ENCODE data around the gene CDK12.
"Not testable (repeated sequence)": the region's sequence is repeated elsewhere in the genome, so short reads cannot be mapped to it uniquely, and the experiment has no call there.

Gene CDK12

DNA sequence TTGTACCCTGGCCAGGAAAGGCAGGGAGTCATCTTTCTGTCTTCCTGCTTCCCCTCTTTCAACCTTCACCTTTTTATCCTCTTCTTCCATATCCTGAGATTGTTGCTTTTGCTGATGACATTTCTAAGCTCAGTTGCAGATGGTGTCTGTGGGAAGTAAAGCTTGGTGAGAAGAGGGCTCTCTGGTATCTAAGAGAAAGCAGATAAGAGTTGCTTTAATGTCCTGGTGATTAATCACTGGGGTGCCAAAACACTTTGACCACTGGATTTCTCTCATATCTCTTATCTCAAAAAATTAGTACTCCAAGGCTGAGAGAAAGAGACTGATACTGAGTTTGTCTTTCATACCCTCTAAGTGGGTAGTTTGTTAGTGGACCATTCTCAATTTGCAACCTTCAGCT is 75.2 kb downstream of the CDK12 start:
- H3K36me3 ChIP-seq (ENCODE audit: control insufficient read depth, low read length), result peaks cover 16% of the 10 kb centered on the region
- H3K27me3 ChIP-seq (ENCODE audit: control insufficient read depth, low read length), result no peaks in the 10 kb centered on the region
- no peaks in the 10 kb centered on the region for H4K20me1 ChIP-seq (ENCODE audit: control insufficient read depth, insufficient read depth, low read depth, low read length)
- no peaks in the 10 kb centered on the region for H3K9me3 ChIP-seq (ENCODE audit: control insufficient read depth, insufficient read depth, low read length)
- no peaks in the 10 kb centered on the region for H3K79me2 ChIP-seq (ENCODE audit: control insufficient read depth, low read length)
- H3F3A ChIP-seq (ENCODE audit: control insufficient read depth, insufficient read depth), result peaks cover 9% of the 10 kb centered on the region; the same call in 1 of the 2 replicates
- H3K4me3 ChIP-seq (ENCODE audit: low read length), result no peak overlapping the region
- no peak overlapping the region for H3K27ac ChIP-seq (ENCODE audit: low read depth, low read length)
- TF ChIP-seq EZH2phosphoT487 (IDR thresholded peaks at IDR 0.05; ENCODE audit: borderline replicate concordance, low read length), result no peak
- no peak for TF ChIP-seq CTCF (IDR thresholded peaks at IDR 0.05; ENCODE audit: low read depth, low read length, poor library complexity, severe bottlenecking)
- peaks cover 14% of the 10 kb centered on the region for H3K4me1 ChIP-seq (ENCODE audit: control insufficient read depth, low read length)
- no peaks in the 10 kb centered on the region for H3K9me2 ChIP-seq (replicated peaks; ENCODE audit: control insufficient read depth, low read length)
- H3K4me2 ChIP-seq (ENCODE audit: low read length), result no peak overlapping the region

DNA sequence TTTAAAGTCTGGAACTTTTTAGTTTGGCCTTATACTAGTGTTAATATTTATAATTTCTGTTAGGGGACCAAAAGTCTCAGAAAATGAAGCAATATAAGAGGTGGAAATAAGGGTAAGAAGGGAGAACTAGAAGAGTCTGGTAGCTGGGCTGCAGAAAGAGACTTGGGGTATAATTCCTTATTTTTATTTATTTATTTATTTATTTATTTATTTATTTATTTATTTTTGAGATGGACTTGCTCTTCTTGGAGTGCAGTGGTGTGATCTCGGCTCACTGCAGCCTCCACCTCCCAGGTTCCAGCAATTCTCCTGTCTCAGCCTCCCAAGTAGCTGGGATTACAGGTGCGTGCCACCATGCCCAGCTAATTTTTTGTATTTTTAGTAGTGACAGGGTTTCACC is 76.1 kb downstream of the CDK12 start:
- not testable (repeated sequence) for H3K9me3 ChIP-seq (ENCODE audit: control insufficient read depth, insufficient read depth, low read length); H3K36me3 ChIP-seq (ENCODE audit: control insufficient read depth, low read length); H4K20me1 ChIP-seq (ENCODE audit: control insufficient read depth, insufficient read depth, low read depth, low read length); H3K79me2 ChIP-seq (ENCODE audit: control insufficient read depth, low read length); H3K27ac ChIP-seq (ENCODE audit: low read depth, low read length); H3K27me3 ChIP-seq (ENCODE audit: control insufficient read depth, low read length); H3K4me3 ChIP-seq (ENCODE audit: low read length); H3K4me1 ChIP-seq (ENCODE audit: control insufficient read depth, low read length); H3K9me2 ChIP-seq (replicated peaks; ENCODE audit: control insufficient read depth, low read length); H3K4me2 ChIP-seq (ENCODE audit: low read length); H3F3A ChIP-seq (ENCODE audit: control insufficient read depth, insufficient read depth)

GRCh38 chr17:39538866-39539265 is 77.6 kb downstream of the CDK12 start:
- TF ChIP-seq EZH2phosphoT487 (IDR thresholded peaks at IDR 0.05; ENCODE audit: borderline replicate concordance, low read length) (no peak), CTCF (IDR thresholded peaks at IDR 0.05; ENCODE audit: low read depth, low read length, poor library complexity, severe bottlenecking) (no peak)
- H3K4me3 ChIP-seq (ENCODE audit: low read length), result no peak overlapping the region

DNA sequence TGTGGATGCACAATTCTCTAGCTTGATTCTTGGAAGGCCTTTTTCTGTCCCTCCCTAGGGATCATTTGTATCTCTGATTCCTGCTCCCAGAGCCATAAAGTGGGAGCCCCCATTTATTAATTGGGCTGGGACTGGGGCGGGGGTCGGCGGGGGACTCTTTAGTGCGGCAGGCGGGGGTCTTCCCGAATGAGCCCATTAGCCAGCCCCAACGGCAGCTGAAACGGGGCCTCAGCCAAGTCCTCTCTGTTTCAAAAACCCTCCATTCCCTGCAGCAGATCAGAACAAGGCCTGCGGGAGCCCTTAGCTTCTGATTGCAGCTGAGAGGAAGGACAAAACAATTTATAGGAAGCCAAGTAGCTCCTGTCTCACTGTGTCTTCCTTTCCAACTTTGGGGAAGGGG is 79.3 kb downstream of the CDK12 start:
- H3K27me3 ChIP-seq (ENCODE audit: control insufficient read depth, low read length), result no peaks in the 10 kb centered on the region
- no peaks in the 10 kb centered on the region for H3K9me2 ChIP-seq (replicated peaks; ENCODE audit: control insufficient read depth, low read length)
- H3K9me3 ChIP-seq (ENCODE audit: control insufficient read depth, insufficient read depth, low read length), result no peaks in the 10 kb centered on the region
- no peak for TF ChIP-seq CTCF (IDR thresholded peaks at IDR 0.05; ENCODE audit: low read depth, low read length, poor library complexity, severe bottlenecking)
- TF ChIP-seq EZH2phosphoT487 (IDR thresholded peaks at IDR 0.05; ENCODE audit: borderline replicate concordance, low read length), result no peak
- H3K79me2 ChIP-seq (ENCODE audit: control insufficient read depth, low read length), result no peaks in the 10 kb centered on the region
- H3K4me3 ChIP-seq (ENCODE audit: low read length), result no peak overlapping the region
- no peaks in the 10 kb centered on the region for H3K4me1 ChIP-seq (ENCODE audit: control insufficient read depth, low read length)
- H3K4me2 ChIP-seq (ENCODE audit: low read length), result no peak overlapping the region
- H3K36me3 ChIP-seq (ENCODE audit: control insufficient read depth, low read length), result no peaks in the 10 kb centered on the region; the same call in 1 of the 2 replicates
- no peaks in the 10 kb centered on the region for H4K20me1 ChIP-seq (ENCODE audit: control insufficient read depth, insufficient read depth, low read depth, low read length)
- H3K27ac ChIP-seq (ENCODE audit: low read depth, low read length), result no peak overlapping the region
- H3F3A ChIP-seq (ENCODE audit: control insufficient read depth, insufficient read depth), result 0 out of 2 replicates have a peak, but pooled peaks cover 5% of the 10 kb centered on the region

More at GRCh38 chr17:39538866-39539265, 77.6 kb downstream of the CDK12 start:
- Histone ChIP-seq H3F3A (ENCODE audit: control insufficient read depth, insufficient read depth) (peaks cover 11% of the 10 kb centered on the region; the same call in 1 of the 2 replicates), H3K4me1 (ENCODE audit: control insufficient read depth, low read length) (no peaks in the 10 kb centered on the region), H3K27ac (ENCODE audit: low read depth, low read length) (no peak overlapping the region), H3K27me3 (ENCODE audit: control insufficient read depth, low read length) (no peaks in the 10 kb centered on the region), H3K9me2 (replicated peaks; ENCODE audit: control insufficient read depth, low read length) (no peaks in the 10 kb centered on the region), H3K79me2 (ENCODE audit: control insufficient read depth, low read length) (no peaks in the 10 kb centered on the region), H3K9me3 (ENCODE audit: control insufficient read depth, insufficient read depth, low read length) (no peaks in the 10 kb centered on the region), H3K4me2 (ENCODE audit: low read length) (no peak overlapping the region), H3K36me3 (ENCODE audit: control insufficient read depth, low read length) (no peaks in the 10 kb centered on the region), H4K20me1 (ENCODE audit: control insufficient read depth, insufficient read depth, low read depth, low read length) (no peaks in the 10 kb centered on the region)
